Epithelial cell of proximal tubule (primary cell): ENCODE measurements around the gene BICDL1. TPM values are rescaled to one million over a fixed set of nuclear protein-coding genes. Genes with fewer than 3 reads are reported as not detected.
"Not testable (repeated sequence)": the region's sequence is repeated elsewhere in the genome, so short reads cannot be mapped to it uniquely, and the experiment has no call there.

ENCODE experiments used
- DNase-seq: peaks from one replicate; pipeline ENCODE4 v3.0.0-alpha.2; 2011; ENCODE audit warnings: low read depth
- H3K4me3 ChIP-seq: 2 replicates; pipeline ENCODE4 v1.5.1; 2011; ENCODE audit warnings: low read depth, mild to moderate bottlenecking, low read length
- total RNA-seq: library from RNA; depleted of rRNA; stranded (reverse); fragments of >200 nt; gene quantifications from 2 replicates; pipeline ENCODE4 v1.2.3, GENCODE V29; 2015
- TF ChIP-seq, protein P1 (sequence below): conservative IDR thresholded peaks from 2 replicates; pipeline ENCODE4 v1.5.1; 2012; ENCODE audit warnings: low read depth, mild to moderate bottlenecking, low read length

The BICDL1 gene
- total RNA-seq, 1 donor from 2014 or later: 4.6 TPM

- no peak overlapping the region for H3K4me3 ChIP-seq
- TF ChIP-seq, protein P1, sequence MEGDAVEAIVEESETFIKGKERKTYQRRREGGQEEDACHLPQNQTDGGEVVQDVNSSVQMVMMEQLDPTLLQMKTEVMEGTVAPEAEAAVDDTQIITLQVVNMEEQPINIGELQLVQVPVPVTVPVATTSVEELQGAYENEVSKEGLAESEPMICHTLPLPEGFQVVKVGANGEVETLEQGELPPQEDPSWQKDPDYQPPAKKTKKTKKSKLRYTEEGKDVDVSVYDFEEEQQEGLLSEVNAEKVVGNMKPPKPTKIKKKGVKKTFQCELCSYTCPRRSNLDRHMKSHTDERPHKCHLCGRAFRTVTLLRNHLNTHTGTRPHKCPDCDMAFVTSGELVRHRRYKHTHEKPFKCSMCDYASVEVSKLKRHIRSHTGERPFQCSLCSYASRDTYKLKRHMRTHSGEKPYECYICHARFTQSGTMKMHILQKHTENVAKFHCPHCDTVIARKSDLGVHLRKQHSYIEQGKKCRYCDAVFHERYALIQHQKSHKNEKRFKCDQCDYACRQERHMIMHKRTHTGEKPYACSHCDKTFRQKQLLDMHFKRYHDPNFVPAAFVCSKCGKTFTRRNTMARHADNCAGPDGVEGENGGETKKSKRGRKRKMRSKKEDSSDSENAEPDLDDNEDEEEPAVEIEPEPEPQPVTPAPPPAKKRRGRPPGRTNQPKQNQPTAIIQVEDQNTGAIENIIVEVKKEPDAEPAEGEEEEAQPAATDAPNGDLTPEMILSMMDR: no peak
Observed at GRCh38 chr12:120015313-120015712, 26.3 kb downstream of the BICDL1 start.

DNA sequence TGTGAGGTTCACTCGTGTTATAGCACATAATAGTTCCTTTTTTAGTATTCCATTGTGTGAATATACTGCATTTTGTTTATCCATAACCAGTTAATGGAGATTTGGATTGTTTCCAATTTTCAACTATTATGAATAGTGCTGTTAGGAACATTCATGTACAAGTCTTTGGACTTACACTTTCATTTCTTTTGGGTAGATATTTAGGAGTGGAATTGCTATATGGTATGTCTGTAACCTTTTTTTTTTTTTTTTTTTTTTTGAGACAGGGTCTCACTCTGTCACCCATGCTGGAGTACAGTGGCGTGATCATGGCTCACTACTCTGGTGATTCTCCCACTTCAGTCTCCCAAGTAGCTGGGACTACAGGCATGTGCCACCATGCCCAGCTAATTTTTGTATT lies 27.2 kb downstream of the BICDL1 start:
- H3K4me3 ChIP-seq, DNase-seq: not testable (repeated sequence)

More at GRCh38 chr12:120015313-120015712, 26.3 kb downstream of the BICDL1 start:
- no peak for DNase-seq

- no peak overlapping the region for H3K4me3 ChIP-seq
- TF ChIP-seq, protein P1: no peak
- no peak for DNase-seq
Observed at GRCh38 chr12:120019197-120019596, 30.2 kb downstream of the BICDL1 start.

DNA sequence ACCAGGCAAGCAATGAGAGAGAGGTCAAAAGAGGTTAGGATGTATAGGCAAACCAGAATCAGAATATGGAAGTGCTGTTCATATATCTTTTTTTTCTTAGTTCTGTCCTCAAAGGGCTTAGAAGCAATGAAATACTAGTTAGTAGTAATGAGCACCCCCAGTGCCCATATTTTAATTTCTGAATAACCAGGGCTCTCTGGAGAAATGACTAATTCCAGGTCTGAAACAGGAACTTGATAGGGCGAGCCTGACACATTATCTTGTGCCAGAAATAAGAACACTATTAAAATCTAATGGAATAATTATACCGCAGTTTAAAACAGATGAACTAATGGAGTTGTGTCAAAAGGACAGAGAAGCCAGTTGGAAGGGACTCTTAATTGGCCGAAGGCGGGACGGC lies 30.9 kb downstream of the BICDL1 start:
- TF ChIP-seq, protein P1: no peak
- no peak for DNase-seq
- H3K4me3 ChIP-seq: no peak overlapping the region

DNA sequence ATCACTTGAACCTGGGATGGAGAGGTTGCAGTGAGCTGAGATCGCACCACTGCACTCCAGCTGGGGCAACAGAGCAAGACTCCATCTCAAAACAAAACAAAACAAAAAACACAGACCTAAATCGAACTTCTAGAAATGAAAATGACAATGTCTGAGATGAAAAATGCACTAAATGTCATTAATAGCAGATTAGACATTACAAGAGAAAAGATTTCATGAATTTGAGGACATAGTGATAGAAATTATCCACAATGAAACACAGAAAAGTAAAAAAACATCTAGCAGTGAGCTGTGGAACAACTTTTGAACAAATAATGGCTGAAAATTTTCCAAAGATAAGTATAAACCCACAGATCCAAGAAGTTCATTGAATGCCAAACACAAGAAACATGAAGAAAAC lies 35.2 kb downstream of the BICDL1 start:
- TF ChIP-seq, protein P1: no peak
- no peak for DNase-seq

GRCh38 chr12:120025640-120026039 lies 36.6 kb downstream of the BICDL1 start:
- no peak for DNase-seq
- TF ChIP-seq, protein P1: no peak

More for the DNA sequence above, 35.2 kb downstream of the BICDL1 start:
- no peak overlapping the region for H3K4me3 ChIP-seq

DNA sequence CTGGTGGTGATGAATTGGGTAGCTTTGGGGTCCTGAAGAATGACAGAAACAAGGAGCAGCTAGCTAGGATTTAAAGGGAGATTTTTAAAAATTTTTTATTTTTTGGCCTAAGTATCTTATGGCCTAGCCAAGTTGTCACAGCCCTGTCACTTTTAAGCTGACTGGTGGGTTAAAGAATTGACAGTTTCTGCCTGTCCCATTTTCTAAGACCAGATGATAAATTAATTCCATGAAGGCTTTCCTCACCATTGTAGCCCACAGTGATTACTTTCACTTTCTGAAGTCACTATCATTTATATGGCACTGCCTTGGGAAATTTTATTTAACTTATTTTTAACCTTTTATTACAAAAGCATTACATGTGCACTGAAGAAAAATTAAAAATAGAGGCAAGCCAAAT lies 43.2 kb downstream of the BICDL1 start:
- H3K4me3 ChIP-seq: no peak overlapping the region
- no peak for DNase-seq
- TF ChIP-seq, protein P1: no peak

More at GRCh38 chr12:120025640-120026039, 36.6 kb downstream of the BICDL1 start:
- H3K4me3 ChIP-seq: no peak overlapping the region
